ENCODE measurements around the gene LAMA2. TPM values are rescaled to one million over a fixed set of nuclear protein-coding genes. Genes with fewer than 3 reads are reported as not detected.

The LAMA2 gene
- total and polyA plus RNA-seq, 7 donors = 8.8 to 59.0 (median 27.3) TPM

GRCh38 chr6:129370268-129370916 is 487.5 kb downstream of the LAMA2 start:
- Histone ChIP-seq H3K27me3 (ENCODE audit: insufficient read depth in 3 of 3, low read length in 2 of 3) (no peaks in the 10 kb centered on the region), H3K9me3 (no peaks in the 10 kb centered on the region), H3K4me3 (no peak overlapping the region), H3K27ac (no peak overlapping the region), H3K36me3 (ENCODE audit: insufficient read depth in 1 of 2, low read depth in 1 of 2) (peaks cover 0 to 34% of the 10 kb centered on the region in 2 donors), H3K4me1 (no peaks in the 10 kb centered on the region)
- TF ChIP-seq, protein P1, sequence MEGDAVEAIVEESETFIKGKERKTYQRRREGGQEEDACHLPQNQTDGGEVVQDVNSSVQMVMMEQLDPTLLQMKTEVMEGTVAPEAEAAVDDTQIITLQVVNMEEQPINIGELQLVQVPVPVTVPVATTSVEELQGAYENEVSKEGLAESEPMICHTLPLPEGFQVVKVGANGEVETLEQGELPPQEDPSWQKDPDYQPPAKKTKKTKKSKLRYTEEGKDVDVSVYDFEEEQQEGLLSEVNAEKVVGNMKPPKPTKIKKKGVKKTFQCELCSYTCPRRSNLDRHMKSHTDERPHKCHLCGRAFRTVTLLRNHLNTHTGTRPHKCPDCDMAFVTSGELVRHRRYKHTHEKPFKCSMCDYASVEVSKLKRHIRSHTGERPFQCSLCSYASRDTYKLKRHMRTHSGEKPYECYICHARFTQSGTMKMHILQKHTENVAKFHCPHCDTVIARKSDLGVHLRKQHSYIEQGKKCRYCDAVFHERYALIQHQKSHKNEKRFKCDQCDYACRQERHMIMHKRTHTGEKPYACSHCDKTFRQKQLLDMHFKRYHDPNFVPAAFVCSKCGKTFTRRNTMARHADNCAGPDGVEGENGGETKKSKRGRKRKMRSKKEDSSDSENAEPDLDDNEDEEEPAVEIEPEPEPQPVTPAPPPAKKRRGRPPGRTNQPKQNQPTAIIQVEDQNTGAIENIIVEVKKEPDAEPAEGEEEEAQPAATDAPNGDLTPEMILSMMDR (IDR thresholded peaks at IDR 0.05) = peak; percentile 60
- ATAC-seq (peak in 1 of 4 donors; percentile 62), DNase-seq (no peak)
- intact Hi-C loops (cut with DNase I) = loop anchor here (5.0 to 10.0 kb wide), 2 partner anchors 643 to 646 kb away; no protein-coding TSS in a partner anchor
- 9 to 13% (median 12%) methylated on average over 9 of the region's 9 CpGs for WGBS, 3 donors

- H3K27me3 ChIP-seq (ENCODE audit: insufficient read depth in 3 of 3, low read length in 2 of 3) = no peaks in the 10 kb centered on the region
- H3K27ac ChIP-seq = no peak overlapping the region
- TF ChIP-seq, protein P1 (IDR thresholded peaks at IDR 0.05) = no peak
- no peak for ATAC-seq
- peaks cover 0 to 6% of the 10 kb centered on the region in 2 donors for H3K36me3 ChIP-seq (ENCODE audit: insufficient read depth in 1 of 2, low read depth in 1 of 2)
- 39 to 54% (median 39%) methylated on average over 2 of the region's 2 CpGs for WGBS, 3 donors
- H3K4me1 ChIP-seq = no peaks in the 10 kb centered on the region
- no peak overlapping the region for H3K4me3 ChIP-seq
- intact Hi-C loops (cut with DNase I) = no loop called here
- DNase-seq = no peak
- H3K9me3 ChIP-seq = no peaks in the 10 kb centered on the region
Measured at GRCh38 chr6:129381885-129382284, 498.9 kb downstream of the LAMA2 start.

- no peaks in the 10 kb centered on the region for H3K9me3 ChIP-seq
- H3K27ac ChIP-seq = no peak overlapping the region
- WGBS, 3 donors = 93 to 94% (median 94%) methylated on average over 7 of the region's 7 CpGs
- intact Hi-C loops (cut with DNase I) = no loop called here
- H3K27me3 ChIP-seq (ENCODE audit: insufficient read depth in 3 of 3, low read length in 2 of 3) = no peaks in the 10 kb centered on the region
- TF ChIP-seq, protein P1 (IDR thresholded peaks at IDR 0.05) = no peak
- peaks cover 0 to 15% of the 10 kb centered on the region in 2 donors for H3K36me3 ChIP-seq (ENCODE audit: insufficient read depth in 1 of 2, low read depth in 1 of 2)
- ATAC-seq (no peak), DNase-seq (no peak)
- H3K4me1 ChIP-seq = no peaks in the 10 kb centered on the region
- no peak overlapping the region for H3K4me3 ChIP-seq
Measured at GRCh38 chr6:129382916-129383315, 500.0 kb downstream of the LAMA2 start.

GRCh38 chr6:129385117-129385516 is 502.2 kb downstream of the LAMA2 start:
- intact Hi-C loops (cut with DNase I) = no loop called here
- no peak for DNase-seq
- Histone ChIP-seq H3K36me3 (ENCODE audit: insufficient read depth in 1 of 2, low read depth in 1 of 2) (peaks cover 0 to 19% of the 10 kb centered on the region in 2 donors), H3K4me1 (no peaks in the 10 kb centered on the region), H3K4me3 (no peak overlapping the region), H3K9me3 (no peaks in the 10 kb centered on the region), H3K27ac (no peak overlapping the region), H3K27me3 (ENCODE audit: insufficient read depth in 3 of 3, low read length in 2 of 3) (no peaks in the 10 kb centered on the region)
- WGBS, 3 donors = 96 to 97% (median 96%) methylated on average over 1 of the region's 1 CpG
- ATAC-seq = no peak
- TF ChIP-seq, protein P1 (IDR thresholded peaks at IDR 0.05) = no peak

GRCh38 chr6:129390900-129391299 is 508.0 kb downstream of the LAMA2 start:
- DNase-seq (no peak), ATAC-seq (peak in 1 of 4 donors; percentile 35)
- H3K27me3 ChIP-seq (ENCODE audit: insufficient read depth in 3 of 3, low read length in 2 of 3) = no peaks in the 10 kb centered on the region
- peaks cover 0 to 41% of the 10 kb centered on the region in 2 donors for H3K36me3 ChIP-seq (ENCODE audit: insufficient read depth in 1 of 2, low read depth in 1 of 2)
- H3K4me1 ChIP-seq = no peaks in the 10 kb centered on the region
- TF ChIP-seq, protein P1 (IDR thresholded peaks at IDR 0.05) = no peak
- no peak overlapping the region for H3K4me3 ChIP-seq
- H3K27ac ChIP-seq = no peak overlapping the region
- 76 to 80% (median 78%) methylated on average over 2 of the region's 2 CpGs for WGBS, 3 donors
- no peaks in the 10 kb centered on the region for H3K9me3 ChIP-seq
- intact Hi-C loops (cut with DNase I) = no loop called here
